HEK293 (cell line): ENCODE data around the gene DIP2A.
A peak's percentile ranks its signal among the peaks of the same experiment; 100 is the strongest.

Source experiments
- CTCF ChIA-PET: fragments of 350-600 bp; formaldehyde crosslinking; extraction: SDS; loops from one replicate; lab custom pipeline; 2021; ENCODE audit warnings: antibody characterized with exemption; lab: Yijun Ruan, JAX
- POLR2A ChIA-PET: fragments of 300-600 bp; formaldehyde crosslinking; extraction: SDS; loops from one replicate; lab custom pipeline; 2020; ENCODE audit warnings: antibody characterized with exemption, inconsistent platforms; lab: Yijun Ruan, JAX
- H3K27ac ChIP-seq: fragments of 200-500 bp; sonication (Bioruptor generic); 2 replicates; pipeline ENCODE4 v1.5.1; 2014; ENCODE audit warnings: low read depth, low read length, control low read depth, inconsistent platforms; ENCODE audit errors: extremely low read depth
- H3K36me3 ChIP-seq, 2 experiments: fragments of 200-500 bp in 1 of 2; sonication (Bioruptor generic) in 1 of 2; 1 replicate in 1 of 2; 2 replicates in 1 of 2; pipeline ENCODE4 v1.5.1; 2014 to 2017; ENCODE audit warnings: inconsistent platforms in 2 of 2, low read length in 2 of 2; ENCODE audit not compliant: control insufficient read depth in 2 of 2, insufficient read depth in 1 of 2
- H3K4me1 ChIP-seq: fragments of 200-500 bp; sonication (Bioruptor generic); 2 replicates; pipeline ENCODE4 v1.5.1; 2014; ENCODE audit warnings: mild to moderate bottlenecking, low read length, inconsistent platforms; ENCODE audit not compliant: control insufficient read depth, insufficient read depth
- H3K4me3 ChIP-seq: 2 replicates; pipeline ENCODE4 v1.5.1; 2011; ENCODE audit warnings: low read depth, mild to moderate bottlenecking, control low read depth, low read length, moderate library complexity
- H3K9me3 ChIP-seq: fragments of 200-500 bp; sonication (Bioruptor generic); 2 replicates; pipeline ENCODE4 v1.5.1; 2014; ENCODE audit warnings: low read depth, low read length, inconsistent platforms; ENCODE audit not compliant: control insufficient read depth, insufficient read depth
- ATF2 ChIP-seq: fragments of 450-650 bp; formaldehyde crosslinking; IDR thresholded peaks from 2 replicates; pipeline ENCODE4 v1.5.1; 2016; ENCODE audit warnings: missing biosample characterization, missing genetic modification characterization, low read depth
- BCL11A ChIP-seq: fragments of 450-650 bp; formaldehyde crosslinking; IDR thresholded peaks from 2 replicates; pipeline ENCODE4 v1.5.1; 2016; ENCODE audit warnings: low read depth, missing biosample characterization, missing genetic modification characterization
- EGR2 ChIP-seq: fragments of 450-650 bp; formaldehyde crosslinking; IDR thresholded peaks from 2 replicates; pipeline ENCODE4 v1.5.1; 2016; ENCODE audit warnings: low read depth, missing biosample characterization, missing genetic modification characterization
- KLF16 ChIP-seq: fragments of 450-650 bp; formaldehyde crosslinking; IDR thresholded peaks from 2 replicates; pipeline ENCODE4 v1.5.1; 2017; ENCODE audit warnings: missing biosample characterization, missing genetic modification characterization
- SETDB1 ChIP-seq: IDR thresholded peaks from one replicate; pipeline ENCODE4 v1.6.1; 2017; ENCODE audit warnings: mild to moderate bottlenecking, low read length, moderate library complexity, mixed read lengths; ENCODE audit not compliant: insufficient read length
- SP2 ChIP-seq: fragments of 450-650 bp; formaldehyde crosslinking; IDR thresholded peaks from 2 replicates; pipeline ENCODE4 v1.5.1; 2016; ENCODE audit warnings: missing biosample characterization, missing genetic modification characterization
- ZBTB1 ChIP-seq: fragments of 450-650 bp; formaldehyde crosslinking; IDR thresholded peaks from 2 replicates; pipeline ENCODE4 v1.5.1; 2016; ENCODE audit warnings: missing biosample characterization, missing genetic modification characterization
- ZBTB48 ChIP-seq: fragments of 450-650 bp; formaldehyde crosslinking; IDR thresholded peaks from 2 replicates; pipeline ENCODE4 v1.5.1; 2016; ENCODE audit warnings: missing biosample characterization, missing genetic modification characterization
- ZFHX2 ChIP-seq: fragments of 450-650 bp; formaldehyde crosslinking; conservative IDR thresholded peaks from 2 replicates; pipeline ENCODE4 v1.5.1; 2016; ENCODE audit warnings: missing biosample characterization, missing genetic modification characterization
- ZFP37 ChIP-seq: fragments of 450-650 bp; formaldehyde crosslinking; IDR thresholded peaks from 2 replicates; pipeline ENCODE4 v1.5.1; 2016; ENCODE audit warnings: missing biosample characterization, missing genetic modification characterization
- ZNF221 ChIP-seq: fragments of 450-650 bp; formaldehyde crosslinking; IDR thresholded peaks from 2 replicates; pipeline ENCODE4 v1.5.1; 2017; ENCODE audit warnings: missing biosample characterization, missing genetic modification characterization, borderline replicate concordance
- ZNF391 ChIP-seq: fragments of 450-650 bp; formaldehyde crosslinking; IDR thresholded peaks from 2 replicates; pipeline ENCODE4 v1.5.1; 2016; ENCODE audit warnings: low read depth, missing biosample characterization, missing genetic modification characterization, borderline replicate concordance
- ZNF404 ChIP-seq: fragments of 450-650 bp; formaldehyde crosslinking; IDR thresholded peaks from 2 replicates; pipeline ENCODE4 v1.5.1; 2017; ENCODE audit warnings: missing biosample characterization, missing genetic modification characterization
- ZNF488 ChIP-seq: fragments of 450-650 bp; formaldehyde crosslinking; IDR thresholded peaks from 2 replicates; pipeline ENCODE4 v1.5.1; 2016; ENCODE audit warnings: missing biosample characterization, missing genetic modification characterization
- ZNF514 ChIP-seq: fragments of 450-650 bp; formaldehyde crosslinking; IDR thresholded peaks from 2 replicates; pipeline ENCODE4 v1.5.1; 2016; ENCODE audit warnings: missing biosample characterization, missing genetic modification characterization
- ZNF549 ChIP-seq: fragments of 450-650 bp; IDR thresholded peaks from 2 replicates; pipeline ENCODE4 v1.5.1; 2018; ENCODE audit warnings: missing biosample characterization, missing genetic modification characterization, mild to moderate bottlenecking, inconsistent platforms, moderate library complexity
- ZNF76 ChIP-seq: fragments of 450-650 bp; formaldehyde crosslinking; IDR thresholded peaks from 2 replicates; pipeline ENCODE4; 2016; ENCODE audit warnings: low read depth, missing biosample characterization, missing genetic modification characterization, borderline replicate concordance
- ZNF837 ChIP-seq: fragments of 450-650 bp; formaldehyde crosslinking; IDR thresholded peaks from 2 replicates; pipeline ENCODE4 v1.5.1; 2016; ENCODE audit warnings: missing biosample characterization, missing genetic modification characterization
- ZNF843 ChIP-seq: fragments of 450-650 bp; formaldehyde crosslinking; IDR thresholded peaks from 2 replicates; pipeline ENCODE4 v1.5.1; 2016; ENCODE audit warnings: missing biosample characterization, missing genetic modification characterization
- ZSCAN30 ChIP-seq: fragments of 450-650 bp; IDR thresholded peaks from 2 replicates; pipeline ENCODE4 v1.5.1; 2018; ENCODE audit warnings: missing biosample characterization, mild to moderate bottlenecking, missing genetic modification characterization, moderate library complexity
- ZSCAN4 ChIP-seq: fragments of 450-650 bp; formaldehyde crosslinking; IDR thresholded peaks from 2 replicates; pipeline ENCODE4 v1.5.1; 2017; ENCODE audit warnings: missing biosample characterization, missing genetic modification characterization
- TF ChIP-seq, protein P1 (sequence below): fragments of 450-650 bp; formaldehyde crosslinking; IDR thresholded peaks from 2 replicates; pipeline ENCODE4 v1.5.1; 2016; ENCODE audit warnings: missing biosample characterization, missing genetic modification characterization
- TF ChIP-seq, protein P2 (sequence below): fragments of 450-650 bp; formaldehyde crosslinking; conservative IDR thresholded peaks from 2 replicates; pipeline ENCODE4 v1.5.1; 2016; ENCODE audit warnings: low read depth, missing biosample characterization, missing genetic modification characterization
- TF ChIP-seq, protein P3 (sequence below): fragments of 450-650 bp; formaldehyde crosslinking; IDR thresholded peaks from 2 replicates; pipeline ENCODE4 v1.5.1; 2016; ENCODE audit warnings: missing biosample characterization, missing genetic modification characterization

DIP2A gene

DNA sequence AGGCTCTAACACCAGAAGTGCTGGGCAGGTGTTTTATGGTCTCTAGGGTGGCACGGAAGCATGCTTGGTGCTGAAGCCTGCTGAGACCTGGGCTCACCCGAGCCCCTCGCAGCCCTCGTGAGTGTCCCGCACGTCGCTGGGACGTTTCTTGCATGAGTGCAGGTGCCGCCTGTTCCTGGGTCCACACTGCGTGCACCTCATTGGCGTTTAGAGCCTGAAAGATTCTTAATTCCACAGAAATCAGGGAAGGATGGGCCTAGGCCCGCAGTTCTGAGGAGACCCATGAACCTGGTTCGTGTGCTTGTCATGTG lies 43.8 kb upstream of the DIP2A start (continued):
- TF ChIP-seq ATF2 (tag by site-specific recombination): no peak
- no peak for TF ChIP-seq KLF16 (tag by site-specific recombination)
- no peak for TF ChIP-seq ZBTB48 (tag by site-specific recombination)
- TF ChIP-seq ZNF391 (tag by site-specific recombination): no peak
- TF ChIP-seq ZFP37 (tag by site-specific recombination): no peak
- TF ChIP-seq ZNF404 (tag by site-specific recombination): no peak
- TF ChIP-seq SETDB1: no peak
- TF ChIP-seq, protein P1, sequence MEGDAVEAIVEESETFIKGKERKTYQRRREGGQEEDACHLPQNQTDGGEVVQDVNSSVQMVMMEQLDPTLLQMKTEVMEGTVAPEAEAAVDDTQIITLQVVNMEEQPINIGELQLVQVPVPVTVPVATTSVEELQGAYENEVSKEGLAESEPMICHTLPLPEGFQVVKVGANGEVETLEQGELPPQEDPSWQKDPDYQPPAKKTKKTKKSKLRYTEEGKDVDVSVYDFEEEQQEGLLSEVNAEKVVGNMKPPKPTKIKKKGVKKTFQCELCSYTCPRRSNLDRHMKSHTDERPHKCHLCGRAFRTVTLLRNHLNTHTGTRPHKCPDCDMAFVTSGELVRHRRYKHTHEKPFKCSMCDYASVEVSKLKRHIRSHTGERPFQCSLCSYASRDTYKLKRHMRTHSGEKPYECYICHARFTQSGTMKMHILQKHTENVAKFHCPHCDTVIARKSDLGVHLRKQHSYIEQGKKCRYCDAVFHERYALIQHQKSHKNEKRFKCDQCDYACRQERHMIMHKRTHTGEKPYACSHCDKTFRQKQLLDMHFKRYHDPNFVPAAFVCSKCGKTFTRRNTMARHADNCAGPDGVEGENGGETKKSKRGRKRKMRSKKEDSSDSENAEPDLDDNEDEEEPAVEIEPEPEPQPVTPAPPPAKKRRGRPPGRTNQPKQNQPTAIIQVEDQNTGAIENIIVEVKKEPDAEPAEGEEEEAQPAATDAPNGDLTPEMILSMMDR (tag by site-specific recombination): no peak
- no peak for TF ChIP-seq ZNF837
- no peak for TF ChIP-seq BCL11A
- TF ChIP-seq ZSCAN4 (tag by site-specific recombination): no peak

- no peak overlapping the region for H3K27ac ChIP-seq
- ChIA-PET CTCF (no interaction called here), POLR2A (no interaction called here)
- no peaks in the 10 kb centered on the region for H3K9me3 ChIP-seq
- no peaks in the 10 kb centered on the region for H3K4me1 ChIP-seq
- TF ChIP-seq ZNF76 (tag by site-specific recombination): no peak
- no peak for TF ChIP-seq SP2
- no peak overlapping the region for H3K4me3 ChIP-seq
- peaks cover 17 to 89% of the 10 kb centered on the region in 2 experiments for H3K36me3 ChIP-seq
Measured at GRCh38 chr21:46416551-46416950, 42.1 kb upstream of the DIP2A start.

- CTCF ChIA-PET: no interaction called here
- no peaks in the 10 kb centered on the region for H3K4me1 ChIP-seq
- peaks cover 24 to 84% of the 10 kb centered on the region in 2 experiments for H3K36me3 ChIP-seq
- TF ChIP-seq, protein P2, sequence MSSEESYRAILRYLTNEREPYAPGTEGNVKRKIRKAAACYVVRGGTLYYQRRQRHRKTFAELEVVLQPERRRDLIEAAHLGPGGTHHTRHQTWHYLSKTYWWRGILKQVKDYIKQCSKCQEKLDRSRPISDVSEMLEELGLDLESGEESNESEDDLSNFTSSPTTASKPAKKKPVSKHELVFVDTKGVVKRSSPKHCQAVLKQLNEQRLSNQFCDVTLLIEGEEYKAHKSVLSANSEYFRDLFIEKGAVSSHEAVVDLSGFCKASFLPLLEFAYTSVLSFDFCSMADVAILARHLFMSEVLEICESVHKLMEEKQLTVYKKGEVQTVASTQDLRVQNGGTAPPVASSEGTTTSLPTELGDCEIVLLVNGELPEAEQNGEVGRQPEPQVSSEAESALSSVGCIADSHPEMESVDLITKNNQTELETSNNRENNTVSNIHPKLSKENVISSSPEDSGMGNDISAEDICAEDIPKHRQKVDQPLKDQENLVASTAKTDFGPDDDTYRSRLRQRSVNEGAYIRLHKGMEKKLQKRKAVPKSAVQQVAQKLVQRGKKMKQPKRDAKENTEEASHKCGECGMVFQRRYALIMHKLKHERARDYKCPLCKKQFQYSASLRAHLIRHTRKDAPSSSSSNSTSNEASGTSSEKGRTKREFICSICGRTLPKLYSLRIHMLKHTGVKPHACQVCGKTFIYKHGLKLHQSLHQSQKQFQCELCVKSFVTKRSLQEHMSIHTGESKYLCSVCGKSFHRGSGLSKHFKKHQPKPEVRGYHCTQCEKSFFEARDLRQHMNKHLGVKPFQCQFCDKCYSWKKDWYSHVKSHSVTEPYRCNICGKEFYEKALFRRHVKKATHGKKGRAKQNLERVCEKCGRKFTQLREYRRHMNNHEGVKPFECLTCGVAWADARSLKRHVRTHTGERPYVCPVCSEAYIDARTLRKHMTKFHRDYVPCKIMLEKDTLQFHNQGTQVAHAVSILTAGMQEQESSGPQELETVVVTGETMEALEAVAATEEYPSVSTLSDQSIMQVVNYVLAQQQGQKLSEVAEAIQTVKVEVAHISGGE (tag by site-specific recombination): no peak
- TF ChIP-seq, protein P3, sequence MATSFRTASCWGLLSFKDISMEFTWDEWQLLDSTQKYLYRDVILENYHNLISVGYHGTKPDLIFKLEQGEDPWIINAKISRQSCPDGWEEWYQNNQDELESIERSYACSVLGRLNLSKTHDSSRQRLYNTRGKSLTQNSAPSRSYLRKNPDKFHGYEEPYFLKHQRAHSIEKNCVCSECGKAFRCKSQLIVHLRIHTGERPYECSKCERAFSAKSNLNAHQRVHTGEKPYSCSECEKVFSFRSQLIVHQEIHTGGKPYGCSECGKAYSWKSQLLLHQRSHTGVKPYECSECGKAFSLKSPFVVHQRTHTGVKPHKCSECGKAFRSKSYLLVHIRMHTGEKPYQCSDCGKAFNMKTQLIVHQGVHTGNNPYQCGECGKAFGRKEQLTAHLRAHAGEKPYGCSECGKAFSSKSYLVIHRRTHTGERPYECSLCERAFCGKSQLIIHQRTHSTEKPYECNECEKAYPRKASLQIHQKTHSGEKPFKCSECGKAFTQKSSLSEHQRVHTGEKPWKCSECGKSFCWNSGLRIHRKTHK (tag by site-specific recombination): no peak
- TF ChIP-seq ZNF549 (no peak), ZNF221 (tag by site-specific recombination) (no peak), ZNF837 (no peak), ZFHX2 (peak; percentile 24; the same call in 1 of the 2 replicates), ZNF488 (tag by site-specific recombination) (no peak), ZNF843 (no peak), ZNF514 (no peak), ZBTB1 (tag by site-specific recombination) (no peak), ZSCAN30 (tag by site-specific recombination) (no peak), EGR2 (peak; percentile 52; the same call in 1 of the 2 replicates)
Measured at GRCh38 chr21:46418265-46418946, 40.3 kb upstream of the DIP2A start.

More at GRCh38 chr21:46418265-46418946, 40.3 kb upstream of the DIP2A start:
- Histone ChIP-seq H3K27ac (no peak overlapping the region), H3K9me3 (no peaks in the 10 kb centered on the region), H3K4me3 (no peak overlapping the region)
- POLR2A ChIA-PET: no interaction called here
